EH (cell line): ENCODE measurements around the gene DEFB131B.
"Not testable (repeated sequence)": the region's sequence is repeated elsewhere in the genome, so short reads cannot be mapped to it uniquely, and the experiment has no call there.

Source experiments
- DNase-seq: peaks from one replicate; pipeline ENCODE4 v3.0.0-alpha.2; 2015; ENCODE audit warnings: low read depth

Gene DEFB131B, protein sequence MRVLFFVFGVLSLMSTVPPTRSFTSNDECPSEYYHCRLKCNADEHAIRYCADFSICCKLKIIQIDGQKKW

DNA sequence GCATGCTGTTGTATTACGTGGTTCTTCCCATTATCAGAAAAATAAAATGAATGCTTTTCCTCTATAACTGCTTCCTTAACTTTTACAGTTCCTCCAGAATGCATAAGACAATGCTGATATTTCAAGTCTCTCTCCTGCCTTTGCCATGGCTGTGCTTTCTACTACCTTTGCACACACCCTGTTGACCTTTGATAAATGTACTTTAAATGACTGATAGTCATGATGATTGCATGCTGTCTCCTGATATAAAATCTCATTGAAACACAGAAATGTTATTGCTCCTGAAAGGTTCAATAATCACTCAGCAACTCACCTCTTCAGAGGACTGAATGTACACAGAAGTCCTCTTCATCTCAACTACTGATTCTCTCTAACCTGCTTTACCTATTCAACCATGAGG, at the start of gene DEFB131B:
Gene DEFB131B (plus strand): TSS at position 395 of the 400 bp plus-strand sequence. CDS start 0 bp downstream, at position 395.
- not testable (repeated sequence) for DNase-seq

DNA sequence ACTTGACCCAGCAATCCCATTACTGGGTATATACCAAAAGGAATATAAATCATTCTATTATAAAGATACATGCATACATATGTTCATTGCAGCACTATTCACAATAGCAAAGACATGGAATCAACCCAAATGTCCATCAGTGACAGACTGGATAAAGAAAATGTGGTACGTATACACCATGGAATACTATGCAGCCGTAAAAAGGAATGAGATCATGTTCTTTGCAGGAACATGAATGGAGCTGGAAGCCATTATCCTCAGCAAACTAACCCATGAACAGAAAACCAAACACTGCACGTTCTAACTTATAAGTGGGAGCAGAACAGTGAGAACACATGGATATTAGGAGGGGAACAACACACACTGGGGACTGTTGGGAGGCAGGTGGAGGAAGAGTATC, 49.0 kb upstream of the DEFB131B start:
- DNase-seq, result not testable (repeated sequence)

DNA sequence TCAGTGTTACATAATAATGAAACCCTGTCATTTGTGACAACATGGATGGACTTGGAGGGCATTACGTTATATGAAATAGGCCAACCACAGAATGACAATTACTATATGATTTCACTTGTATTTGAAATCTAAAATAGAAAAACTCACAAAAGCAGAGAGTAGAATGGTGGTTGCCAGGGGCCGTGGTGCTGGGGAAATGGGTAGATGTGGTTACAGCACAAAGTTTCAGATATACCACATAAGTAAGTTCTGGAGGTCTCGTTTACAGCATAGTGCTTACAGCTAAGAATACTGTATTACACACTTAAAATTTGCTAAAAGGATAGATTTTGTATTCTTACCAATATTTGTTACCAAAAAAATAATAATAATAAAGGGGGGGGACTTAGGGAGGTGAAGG, 48.6 kb upstream of the DEFB131B start:
- DNase-seq, result not testable (repeated sequence)

DNA sequence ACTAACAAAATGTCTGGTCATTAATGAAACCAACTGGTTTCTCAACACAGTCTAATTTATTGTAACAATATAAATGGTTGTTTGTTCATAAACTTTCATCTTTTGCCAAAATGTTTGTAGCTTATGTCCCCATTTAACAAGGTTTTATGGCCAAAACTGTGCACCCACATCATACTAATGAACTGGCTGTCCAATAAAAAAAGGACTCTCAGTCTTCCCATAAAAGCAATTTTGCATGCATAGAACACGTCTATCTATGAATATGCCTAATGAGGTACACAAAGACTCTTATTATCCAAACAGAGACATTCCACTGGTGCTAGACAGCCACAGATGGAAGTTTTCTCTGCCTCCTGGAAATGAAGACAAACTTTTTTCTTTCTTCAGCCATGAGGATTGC, 45.4 kb upstream of the DEFB131B start, which contains the start of gene DEFB108B:
Gene DEFB108B (plus strand): TSS at position 390 of the 400 bp plus-strand sequence. CDS start 0 bp downstream, at position 390.
- DNase-seq, result not testable (repeated sequence)

DNA sequence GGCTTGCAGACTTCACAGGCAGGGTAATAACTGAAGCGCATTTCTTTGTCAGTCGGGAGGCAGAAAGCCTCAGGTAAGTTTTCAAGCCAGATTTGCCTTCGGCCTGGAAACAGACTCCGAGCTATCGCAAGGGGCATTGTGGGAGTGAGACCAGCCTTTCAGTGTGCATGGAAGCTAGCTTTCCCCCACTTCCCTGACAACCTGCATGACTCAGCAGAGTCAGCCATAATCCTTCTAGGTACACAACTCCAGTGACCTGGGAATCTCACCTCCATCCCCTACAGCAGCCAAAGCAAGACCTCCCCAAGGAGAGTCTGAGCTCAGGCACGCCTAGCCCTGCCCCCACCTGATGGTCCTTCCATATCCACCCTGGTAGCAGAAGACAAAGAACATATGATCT, 35.5 kb upstream of the DEFB131B start:
- DNase-seq, result not testable (repeated sequence)

DNA sequence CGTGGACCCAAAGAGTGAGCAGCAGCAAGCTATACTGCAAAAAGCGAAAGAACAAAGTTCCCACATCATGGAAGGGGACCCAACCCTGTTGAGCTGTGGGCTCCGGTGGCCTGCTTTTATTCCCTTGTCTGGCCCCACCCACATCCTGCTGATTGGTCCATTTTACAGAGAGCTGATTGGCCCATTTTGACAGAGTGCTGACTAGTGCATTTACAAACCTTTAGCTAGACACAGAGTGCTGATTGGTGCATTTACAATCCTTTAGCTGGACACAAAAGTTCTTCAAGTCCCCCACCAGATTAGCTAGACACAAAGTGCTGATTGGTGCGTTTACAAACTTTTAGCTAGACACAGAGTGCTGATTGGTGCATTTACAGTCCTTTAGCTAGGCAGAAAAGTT, 34.9 kb upstream of the DEFB131B start:
- DNase-seq, result not testable (repeated sequence)

DNA sequence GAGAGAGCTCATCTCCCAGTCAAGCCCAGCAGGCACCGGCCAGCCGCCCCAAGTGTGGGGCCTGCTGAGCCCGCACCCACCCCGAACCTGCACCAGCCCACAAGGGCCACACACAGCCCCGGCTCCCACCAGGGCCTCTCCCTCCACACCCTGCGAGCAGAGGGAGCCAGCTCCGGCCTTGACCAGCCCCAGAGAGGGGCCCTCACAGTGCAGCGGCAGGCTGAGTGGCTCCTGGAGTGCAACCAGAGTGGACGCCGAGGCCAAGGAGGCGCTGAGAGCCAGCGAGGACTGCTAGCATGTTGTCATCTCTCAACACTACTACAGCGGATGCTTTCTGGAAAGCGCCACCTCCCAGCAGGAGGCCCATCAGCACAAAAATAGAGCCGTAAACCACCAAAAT, 34.4 kb upstream of the DEFB131B start:
- DNase-seq, result no peak

DNA sequence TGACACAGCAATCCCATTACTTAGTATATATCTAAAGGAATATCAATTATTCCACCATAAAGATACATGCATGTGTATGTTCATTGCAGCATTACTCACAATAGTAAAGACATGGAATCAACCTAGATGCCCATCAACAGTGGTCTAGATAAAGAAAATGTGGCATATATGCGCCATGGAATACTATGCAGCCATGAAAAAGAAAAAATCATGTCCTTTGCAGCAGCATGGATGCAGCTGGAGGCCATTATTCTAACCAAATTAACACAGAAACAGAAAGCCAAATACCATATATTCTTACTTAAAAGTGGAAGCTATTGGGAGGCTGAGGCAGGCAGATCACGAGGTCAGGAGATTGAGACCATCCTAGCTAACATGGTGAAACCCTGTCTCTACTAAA, 24.4 kb upstream of the DEFB131B start:
- DNase-seq, result not testable (repeated sequence)

DNA sequence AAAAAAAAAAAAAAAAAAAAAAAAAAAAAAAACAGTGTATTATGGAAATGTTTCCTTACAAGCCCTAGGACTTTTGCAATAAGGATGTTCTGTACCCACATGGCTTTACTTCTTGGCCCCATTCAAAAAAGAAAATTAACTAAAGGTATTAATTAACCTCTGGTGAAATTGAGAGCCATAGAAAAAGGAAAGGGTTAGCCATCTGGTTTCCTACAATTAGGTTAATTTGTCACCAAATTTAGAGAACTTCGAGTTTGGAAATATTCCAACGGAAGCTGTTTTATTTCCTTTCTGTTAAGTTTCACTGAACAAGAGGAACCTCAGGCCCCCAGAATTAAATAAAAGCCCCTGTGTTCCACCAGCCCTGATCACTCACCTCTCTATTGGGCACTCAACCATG, 22.4 kb upstream of the DEFB131B start:
- not testable (repeated sequence) for DNase-seq

DNA sequence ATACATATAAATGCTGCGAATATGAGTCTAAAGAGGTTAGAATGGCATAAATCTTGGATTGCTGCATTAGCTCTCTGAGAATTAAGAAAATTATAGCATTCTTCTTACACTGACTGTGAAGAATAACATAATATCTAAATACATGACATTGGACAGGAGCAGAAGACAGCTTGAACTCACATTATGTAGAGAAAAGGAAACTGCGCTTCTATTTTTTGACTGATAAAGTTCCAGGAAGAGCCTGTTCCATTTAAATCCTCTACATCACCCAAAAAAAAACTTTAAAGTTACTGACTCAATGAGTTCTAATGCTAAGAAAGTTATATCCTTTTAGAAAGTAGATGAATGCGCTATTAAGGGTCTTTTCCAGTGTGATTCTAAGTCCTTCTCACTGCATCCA, 17.4 kb upstream of the DEFB131B start:
- DNase-seq, result not testable (repeated sequence)

DNA sequence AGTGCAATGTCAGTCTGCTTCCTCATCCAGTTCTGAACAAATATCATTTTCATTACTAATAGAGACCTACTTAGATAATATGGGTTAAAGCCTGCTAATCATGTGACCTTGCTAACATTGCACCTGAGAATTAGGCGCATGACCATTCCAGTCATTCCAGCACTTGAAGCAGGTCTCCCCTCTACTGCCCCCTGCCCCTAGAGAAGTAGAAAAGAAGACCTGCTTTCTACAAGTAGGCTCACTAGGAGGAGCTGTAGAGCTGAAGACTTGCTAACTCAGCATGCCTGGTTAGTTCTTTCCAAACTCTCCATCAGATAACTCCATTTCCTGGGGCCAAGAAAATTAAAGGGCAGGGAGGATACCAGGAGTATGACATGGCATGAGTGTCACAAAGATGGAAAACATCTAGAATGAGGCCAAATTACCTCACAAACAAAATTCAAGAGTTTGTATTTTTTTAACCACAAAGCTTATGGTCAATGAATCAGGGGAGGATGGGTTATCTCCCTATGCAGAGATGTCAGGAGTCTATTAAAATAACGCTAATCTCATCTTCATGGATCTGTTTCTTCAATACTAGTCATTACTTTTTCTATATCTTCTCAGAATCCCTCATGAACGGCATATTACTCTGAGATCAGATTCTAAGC, 14.2 kb upstream of the DEFB131B start:
- DNase-seq, result peak; percentile 78

DNA sequence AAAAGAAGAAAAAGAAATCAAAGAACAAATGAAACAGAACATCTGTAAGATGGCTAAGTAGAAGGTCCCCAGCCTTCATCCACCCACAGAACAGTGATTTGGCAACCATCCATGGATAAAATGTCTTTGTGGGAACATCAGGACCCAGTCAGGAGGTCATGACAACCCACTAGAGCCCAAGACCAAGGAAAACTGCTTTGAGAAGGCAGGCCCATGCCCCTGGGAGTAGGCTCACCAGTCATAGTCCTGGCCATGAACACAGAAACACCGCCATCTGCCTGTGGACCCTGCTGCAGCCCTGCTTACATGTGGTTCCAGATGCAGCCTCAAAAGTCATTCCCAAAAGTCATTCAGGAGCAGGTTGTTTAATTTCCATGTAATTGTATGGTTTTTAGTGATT, 11.0 kb upstream of the DEFB131B start:
- DNase-seq, result not testable (repeated sequence)

DNA sequence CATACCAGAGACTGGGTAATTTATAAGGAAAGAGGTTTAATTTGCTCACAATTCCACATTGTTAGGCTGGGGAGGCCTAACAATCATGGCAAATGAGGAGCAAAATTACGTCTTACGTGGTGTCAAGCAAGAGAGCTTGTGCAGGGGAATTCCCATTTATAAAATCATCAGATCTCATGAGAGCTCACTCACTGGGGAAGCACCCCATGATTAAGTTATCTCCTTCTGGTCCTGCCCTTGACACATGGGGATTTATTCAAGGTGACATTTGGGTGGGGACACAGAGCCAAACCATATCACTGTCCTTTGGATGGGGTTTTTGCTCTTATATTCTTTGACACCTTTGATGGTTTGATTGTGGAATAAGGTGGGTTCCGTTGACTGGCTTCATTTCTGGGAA, 8.3 kb upstream of the DEFB131B start:
- DNase-seq, result not testable (repeated sequence)

DNA sequence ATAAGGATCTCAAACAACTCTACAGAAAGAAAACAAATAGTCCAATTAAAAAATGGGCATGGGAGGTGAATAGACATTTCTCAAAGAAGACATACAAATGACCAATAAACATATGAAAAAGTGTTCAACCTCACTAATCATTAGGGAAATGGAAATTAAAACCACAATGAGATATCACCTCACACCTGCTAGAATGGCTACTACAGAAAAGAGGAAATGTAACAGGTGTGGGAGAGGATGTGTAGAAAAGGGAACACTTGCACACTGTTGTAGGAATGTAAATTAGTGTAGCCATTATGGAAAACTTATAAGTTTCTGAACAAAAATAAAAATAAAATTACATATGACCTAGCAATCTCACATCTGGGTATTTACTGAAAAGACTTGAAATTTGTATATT, 7.6 kb upstream of the DEFB131B start:
- not testable (repeated sequence) for DNase-seq

DNA sequence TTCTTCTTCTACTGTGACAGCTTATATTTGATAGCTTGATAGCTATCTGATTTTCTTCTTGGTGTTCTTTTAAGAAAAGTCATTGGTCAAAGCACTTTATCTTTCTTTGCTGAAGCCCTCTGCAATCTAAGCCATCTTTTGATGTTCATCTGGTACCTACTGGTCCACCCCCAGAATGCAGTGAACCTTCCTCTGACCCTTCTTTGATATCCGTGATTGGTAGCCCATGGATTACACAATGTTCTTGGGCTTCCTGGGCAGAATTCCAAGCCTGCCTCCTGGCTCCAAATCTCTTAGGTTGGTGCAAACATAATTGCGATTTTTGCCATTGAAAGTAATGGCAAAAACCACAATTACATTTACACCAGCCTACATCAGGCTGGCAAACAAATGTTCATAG, 2.0 kb upstream of the DEFB131B start:
- DNase-seq, result not testable (repeated sequence)

DNA sequence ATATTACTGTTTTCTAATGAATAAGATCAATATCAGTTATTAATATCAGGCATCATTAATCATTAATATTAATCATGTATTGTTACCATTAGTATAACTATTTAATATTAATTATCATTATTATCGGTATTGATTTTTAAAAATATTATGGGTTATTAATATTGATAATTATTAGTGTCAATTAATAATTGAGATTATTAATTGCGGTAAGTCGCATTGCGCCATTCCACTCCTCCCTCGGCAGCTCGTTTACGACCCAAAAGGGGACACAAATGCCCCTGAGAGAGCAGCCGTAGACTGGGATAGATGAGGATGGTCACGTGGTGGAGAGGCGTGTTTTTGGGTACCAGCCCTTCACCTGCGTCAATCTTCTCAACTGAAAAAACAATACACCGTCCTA, 7.6 kb downstream of the DEFB131B start:
- not testable (repeated sequence) for DNase-seq

DNA sequence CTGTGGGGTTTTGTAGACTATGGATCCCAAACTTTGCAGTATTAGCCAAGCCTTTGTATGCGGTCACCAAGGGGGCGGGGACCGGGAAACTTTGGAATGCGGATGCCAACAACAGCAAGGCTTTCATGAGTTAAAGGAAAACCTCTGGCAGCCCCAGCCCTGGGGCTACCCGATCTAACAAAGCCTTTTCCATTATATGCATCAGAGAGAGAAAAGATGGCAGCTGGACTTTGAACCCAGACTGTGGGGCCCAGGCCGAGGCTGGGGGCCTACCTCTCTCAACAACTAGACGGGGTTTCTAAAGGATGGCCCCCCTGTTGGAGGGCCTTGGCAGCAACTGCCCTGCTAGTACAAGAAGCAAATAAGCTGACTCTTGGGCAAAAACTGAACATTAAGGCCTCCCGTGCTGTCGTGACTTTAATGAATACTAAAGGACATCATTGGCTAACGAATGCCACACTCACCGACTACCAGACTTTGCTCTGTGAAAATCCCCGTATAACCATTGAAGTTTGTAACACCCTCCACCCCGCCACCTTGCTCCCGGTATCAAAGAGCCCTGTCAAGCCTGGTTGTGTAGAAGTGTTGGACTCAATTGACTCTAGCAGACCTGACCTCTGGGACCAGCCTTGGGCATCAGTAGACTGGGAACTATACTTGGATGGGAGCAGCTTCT, 10.2 kb downstream of the DEFB131B start:
- DNase-seq, result not testable (repeated sequence)

DNA sequence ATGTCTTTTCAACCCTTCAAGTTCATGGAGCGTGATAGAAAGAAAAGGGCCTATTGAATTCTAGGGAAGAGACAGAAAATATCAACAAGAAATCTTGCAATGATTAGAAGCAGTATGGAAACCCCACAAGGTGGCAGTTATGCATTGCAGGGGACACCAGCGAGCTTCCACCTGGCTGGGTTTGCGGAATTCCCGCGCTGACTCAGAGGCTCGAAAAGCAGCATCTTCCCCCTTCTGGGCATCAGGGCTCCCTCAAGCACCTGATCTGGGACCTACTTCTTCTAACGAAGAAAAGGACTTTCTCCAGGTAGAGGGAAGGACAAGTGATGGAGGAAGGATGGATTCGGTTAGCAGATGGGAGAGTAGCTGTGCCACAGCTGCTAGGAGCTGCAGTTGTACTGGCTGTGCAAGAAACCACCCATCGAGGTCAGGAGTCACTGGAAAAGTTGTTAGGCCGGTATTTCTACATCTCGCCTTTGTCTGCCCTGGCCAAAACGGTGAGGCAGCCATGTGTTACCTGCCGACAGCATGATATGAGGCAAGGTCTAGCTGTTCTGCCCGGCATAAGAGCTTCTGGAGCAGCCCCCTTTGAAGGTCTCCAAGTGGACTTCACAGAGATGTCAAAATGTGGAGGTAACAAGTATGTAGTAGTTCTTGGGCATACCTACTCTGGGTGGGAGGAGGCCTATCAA, 11.1 kb downstream of the DEFB131B start:
- not testable (repeated sequence) for DNase-seq

DNA sequence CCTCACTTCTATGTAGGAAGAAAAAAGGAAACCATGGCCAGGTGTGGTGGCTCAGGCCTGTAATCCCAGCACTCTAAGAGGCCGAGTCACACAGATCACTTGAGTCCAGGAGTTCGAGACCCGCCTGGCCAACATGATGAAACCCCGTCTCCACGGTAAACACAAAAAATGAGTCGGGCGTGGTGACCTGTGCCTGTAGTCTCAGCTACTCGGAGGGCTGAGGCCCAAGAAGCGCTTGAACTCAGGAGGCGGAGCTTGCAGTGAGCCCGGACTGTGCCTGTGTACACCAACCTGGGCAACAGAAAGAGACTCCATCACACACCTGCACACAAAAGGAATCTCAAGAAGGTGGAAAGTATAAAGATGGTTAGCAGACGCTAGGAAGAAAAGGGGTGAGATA, 17.7 kb downstream of the DEFB131B start:
- DNase-seq, result no peak

DNA sequence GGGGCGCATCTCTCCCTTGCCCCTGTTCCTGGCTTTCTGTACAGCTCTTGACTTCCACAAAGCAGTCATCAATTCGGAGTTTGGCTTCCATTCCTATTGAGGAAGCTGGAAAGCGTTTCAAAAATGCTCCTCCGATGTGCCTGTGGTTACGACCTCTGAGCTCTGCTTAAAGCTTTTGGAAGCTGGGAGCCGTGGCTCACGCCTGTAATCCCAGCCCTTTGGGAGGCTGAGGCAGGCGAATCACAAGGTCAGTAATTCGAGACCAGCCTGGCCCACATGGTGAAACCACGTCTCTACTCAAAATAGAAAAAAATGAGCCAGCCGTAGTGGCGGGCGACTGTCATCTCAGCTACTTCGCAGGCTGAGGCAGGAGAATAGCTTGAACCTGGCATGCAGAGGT, 22.9 kb downstream of the DEFB131B start:
- peak; percentile 92 for DNase-seq

DNA sequence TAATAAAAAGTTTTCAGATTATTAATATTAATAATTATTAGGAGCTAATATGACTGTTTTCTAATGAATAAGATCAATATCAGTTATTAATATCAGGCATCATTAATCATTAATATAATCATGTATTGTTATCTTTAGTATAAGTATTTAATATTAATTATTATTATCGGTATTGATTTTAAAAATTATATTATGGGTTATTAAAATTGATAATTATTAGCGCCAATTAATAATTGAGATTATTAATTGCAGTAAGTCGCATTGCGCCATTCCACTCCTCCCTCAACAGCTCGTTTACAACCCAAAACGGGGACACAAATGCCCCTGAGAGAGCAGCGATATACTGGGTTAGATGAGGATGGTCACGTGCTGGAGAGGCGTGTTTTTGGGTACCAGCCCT, 30.0 kb downstream of the DEFB131B start:
- DNase-seq, result no peak

DNA sequence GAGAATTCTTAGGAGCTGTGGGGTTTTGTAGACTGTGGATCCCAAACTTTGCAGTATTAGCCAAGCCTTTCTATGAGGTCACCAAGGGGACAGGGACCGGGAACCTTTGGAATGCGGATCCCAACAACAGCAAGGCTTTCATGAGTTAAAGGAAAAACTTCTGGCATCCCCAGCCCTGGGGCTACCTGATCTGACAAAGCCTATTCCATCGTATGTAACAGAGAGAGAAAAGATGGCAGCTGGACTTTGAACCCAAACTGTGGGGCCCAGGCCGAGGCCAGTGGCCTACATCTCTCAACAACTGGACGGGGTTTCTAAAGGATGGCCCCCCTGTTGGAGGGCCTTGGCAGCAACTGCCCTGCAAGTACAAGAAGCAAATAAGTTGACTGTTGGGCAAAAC, 32.5 kb downstream of the DEFB131B start:
- DNase-seq, result not testable (repeated sequence)
